ENCODE measurements around the gene HMGN2. TPM values are rescaled to one million over a fixed set of nuclear protein-coding genes. Genes with fewer than 3 reads are reported as not detected.

HMGN2 gene
- total and polyA plus RNA-seq, 2 of the 13 experiments (the other 11 are each of a cell fraction or from before 2014, with no cell fraction given), result 63.4 to 343 TPM

DNA sequence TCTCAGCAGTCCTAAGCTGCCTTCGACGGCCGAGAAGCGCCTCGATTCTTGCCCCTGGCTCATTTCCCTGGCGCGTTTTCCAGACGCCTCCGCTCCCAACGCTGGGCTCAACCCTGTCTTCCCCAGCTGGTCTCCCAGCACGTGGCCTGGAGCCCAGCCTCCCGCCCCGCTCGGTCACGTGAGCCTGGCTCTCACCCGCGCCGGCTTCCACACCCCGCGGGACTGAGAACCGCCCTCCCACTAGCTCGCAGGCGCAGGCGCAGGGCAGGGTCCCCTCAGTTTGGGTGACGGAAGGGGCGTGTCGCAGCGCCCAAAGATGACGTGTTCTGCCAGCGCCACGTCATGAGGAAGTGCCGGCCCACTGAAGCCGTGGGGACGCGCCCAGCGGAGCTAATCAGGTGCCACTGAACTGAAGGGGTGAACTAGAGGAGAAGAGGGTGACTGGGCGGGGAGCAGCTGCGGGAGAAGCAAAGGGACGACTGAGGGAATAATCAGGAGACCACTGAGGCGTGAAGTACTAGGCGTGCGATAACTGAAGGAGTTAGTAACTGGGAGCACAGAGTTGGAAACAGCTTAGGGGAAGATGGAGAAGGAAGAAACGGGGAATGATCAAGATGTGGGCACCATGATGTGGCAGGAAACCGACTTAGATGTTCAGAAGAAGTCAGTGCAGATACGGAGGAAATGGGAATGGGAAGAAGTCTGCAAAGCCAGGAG is 40.1 kb upstream of the HMGN2 start, which contains the start of gene DHDDS (continued):
- peak; percentile 60; the same call in 1 of the 2 replicates for TF ChIP-seq ONECUT2 (CRISPR knock-in tag; IDR thresholded peaks at IDR 0.05)
- peak in 1 of 2 experiments; percentile 40; a peak in 1 of 4 replicates for TF ChIP-seq EP300 (IDR thresholded peaks at IDR 0.05; ENCODE audit: low read depth in 2 of 2, low read length in 2 of 2)
- peak; percentile 62 for TF ChIP-seq EP300 (CRISPR knock-in tag; IDR thresholded peaks at IDR 0.05; ENCODE audit: borderline replicate concordance)
- peak; percentile 81; the same call in 1 of the 2 replicates for TF ChIP-seq ZBTB7A (CRISPR knock-in tag; IDR thresholded peaks at IDR 0.05)
- TF ChIP-seq, protein P1, sequence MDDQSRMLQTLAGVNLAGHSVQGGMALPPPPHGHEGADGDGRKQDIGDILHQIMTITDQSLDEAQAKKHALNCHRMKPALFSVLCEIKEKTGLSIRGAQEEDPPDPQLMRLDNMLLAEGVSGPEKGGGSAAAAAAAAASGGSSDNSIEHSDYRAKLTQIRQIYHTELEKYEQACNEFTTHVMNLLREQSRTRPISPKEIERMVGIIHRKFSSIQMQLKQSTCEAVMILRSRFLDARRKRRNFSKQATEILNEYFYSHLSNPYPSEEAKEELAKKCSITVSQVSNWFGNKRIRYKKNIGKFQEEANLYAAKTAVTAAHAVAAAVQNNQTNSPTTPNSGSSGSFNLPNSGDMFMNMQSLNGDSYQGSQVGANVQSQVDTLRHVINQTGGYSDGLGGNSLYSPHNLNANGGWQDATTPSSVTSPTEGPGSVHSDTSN (CRISPR knock-in tag; IDR thresholded peaks at IDR 0.05; ENCODE audit: borderline replicate concordance), result no peak
- peak; percentile 97 for TF ChIP-seq ZNF407 (CRISPR knock-in tag; IDR thresholded peaks at IDR 0.05; ENCODE audit: not compliant biosample characterization)
- no peak; the same call in 1 of the 2 replicates for TF ChIP-seq ZBTB42 (CRISPR knock-in tag; IDR thresholded peaks at IDR 0.05)
- TF ChIP-seq ZNF761 (CRISPR knock-in tag; conservative IDR thresholded peaks at IDR 0.05), result peak; percentile 96
- TF ChIP-seq, protein P2, sequence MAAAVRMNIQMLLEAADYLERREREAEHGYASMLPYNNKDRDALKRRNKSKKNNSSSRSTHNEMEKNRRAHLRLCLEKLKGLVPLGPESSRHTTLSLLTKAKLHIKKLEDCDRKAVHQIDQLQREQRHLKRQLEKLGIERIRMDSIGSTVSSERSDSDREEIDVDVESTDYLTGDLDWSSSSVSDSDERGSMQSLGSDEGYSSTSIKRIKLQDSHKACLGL (CRISPR knock-in tag; IDR thresholded peaks at IDR 0.05), result peak; percentile 97
- TF ChIP-seq MED13 (CRISPR knock-in tag; IDR thresholded peaks at IDR 0.05), result peak; percentile 95
- no peak for TF ChIP-seq PREB (CRISPR knock-in tag; IDR thresholded peaks at IDR 0.05)
- TF ChIP-seq MXD3 (CRISPR knock-in tag; IDR thresholded peaks at IDR 0.05), result peak; percentile 99
- no peak for TF ChIP-seq HNRNPUL1 (IDR thresholded peaks at IDR 0.05; ENCODE audit: low read depth, low read length)
- TF ChIP-seq, protein P3, sequence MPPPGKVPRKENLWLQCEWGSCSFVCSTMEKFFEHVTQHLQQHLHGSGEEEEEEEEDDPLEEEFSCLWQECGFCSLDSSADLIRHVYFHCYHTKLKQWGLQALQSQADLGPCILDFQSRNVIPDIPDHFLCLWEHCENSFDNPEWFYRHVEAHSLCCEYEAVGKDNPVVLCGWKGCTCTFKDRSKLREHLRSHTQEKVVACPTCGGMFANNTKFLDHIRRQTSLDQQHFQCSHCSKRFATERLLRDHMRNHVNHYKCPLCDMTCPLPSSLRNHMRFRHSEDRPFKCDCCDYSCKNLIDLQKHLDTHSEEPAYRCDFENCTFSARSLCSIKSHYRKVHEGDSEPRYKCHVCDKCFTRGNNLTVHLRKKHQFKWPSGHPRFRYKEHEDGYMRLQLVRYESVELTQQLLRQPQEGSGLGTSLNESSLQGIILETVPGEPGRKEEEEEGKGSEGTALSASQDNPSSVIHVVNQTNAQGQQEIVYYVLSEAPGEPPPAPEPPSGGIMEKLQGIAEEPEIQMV (CRISPR knock-in tag; IDR thresholded peaks at IDR 0.05; ENCODE audit: low read depth), result peak; percentile 78; the same call in 1 of the 2 replicates
- TF ChIP-seq FOXM1 (CRISPR knock-in tag; IDR thresholded peaks at IDR 0.05), result peak; percentile 73; the same call in 1 of the 2 replicates

Measured in HepG2 (cell line).